ENCODE measurements around the gene PARVB.

The PARVB gene

GRCh38 chr22:44137415-44137814 lies 113.3 kb downstream of the PARVB start:
- DNase-seq = no peak

DNA sequence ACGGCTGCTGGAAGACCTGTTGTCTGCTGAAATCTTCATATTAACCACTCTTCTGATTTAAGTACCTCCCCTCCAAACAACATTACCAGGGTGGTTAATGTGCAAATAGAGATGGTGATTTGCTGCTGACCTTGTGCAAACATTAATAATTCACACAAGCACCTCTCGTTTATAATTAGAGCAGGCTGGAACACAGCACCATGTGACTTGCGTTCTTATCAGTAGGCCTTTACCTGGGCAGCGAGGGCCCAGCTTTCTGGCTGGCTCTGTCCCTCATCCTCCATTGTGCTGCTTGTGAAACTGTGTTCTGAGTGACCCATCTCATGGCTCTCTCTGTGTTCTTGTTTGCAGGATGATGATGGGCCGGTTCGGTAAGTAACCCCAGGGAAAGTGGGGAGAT lies 115.7 kb downstream of the PARVB start:
- DNase-seq = no peak

GRCh38 chr22:44142421-44143104 lies 118.5 kb downstream of the PARVB start:
- no peak for DNase-seq

GRCh38 chr22:44143105-44143474 lies 119.0 kb downstream of the PARVB start:
- DNase-seq = no peak

DNA sequence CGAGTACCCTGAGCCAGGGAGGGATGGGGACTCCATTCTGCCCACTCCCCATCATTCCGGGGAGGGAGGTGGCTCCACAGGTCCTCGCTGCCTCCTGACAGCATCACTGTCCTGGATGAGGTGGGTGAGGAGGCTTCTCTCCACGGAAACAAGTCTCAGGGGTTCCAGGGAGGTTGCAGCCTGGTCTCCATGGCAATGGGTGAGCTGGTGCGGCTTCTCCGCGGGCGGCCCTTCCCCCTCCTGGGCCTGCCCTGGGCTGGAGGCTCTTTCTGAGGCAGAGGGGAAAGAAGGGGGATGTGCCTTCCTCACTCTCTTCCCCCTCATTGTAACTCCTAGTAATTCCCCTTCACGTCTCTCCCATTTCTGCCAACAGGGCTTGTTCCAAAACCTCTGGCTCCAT lies 119.5 kb downstream of the PARVB start:
- no peak for DNase-seq

- no peak for DNase-seq
Measured at GRCh38 chr22:44144046-44144569, 120.0 kb downstream of the PARVB start.

GRCh38 chr22:44145544-44145943 lies 121.4 kb downstream of the PARVB start:
- DNase-seq = no peak

GRCh38 chr22:44146088-44146861 lies 122.2 kb downstream of the PARVB start:
- DNase-seq = no peak

DNA sequence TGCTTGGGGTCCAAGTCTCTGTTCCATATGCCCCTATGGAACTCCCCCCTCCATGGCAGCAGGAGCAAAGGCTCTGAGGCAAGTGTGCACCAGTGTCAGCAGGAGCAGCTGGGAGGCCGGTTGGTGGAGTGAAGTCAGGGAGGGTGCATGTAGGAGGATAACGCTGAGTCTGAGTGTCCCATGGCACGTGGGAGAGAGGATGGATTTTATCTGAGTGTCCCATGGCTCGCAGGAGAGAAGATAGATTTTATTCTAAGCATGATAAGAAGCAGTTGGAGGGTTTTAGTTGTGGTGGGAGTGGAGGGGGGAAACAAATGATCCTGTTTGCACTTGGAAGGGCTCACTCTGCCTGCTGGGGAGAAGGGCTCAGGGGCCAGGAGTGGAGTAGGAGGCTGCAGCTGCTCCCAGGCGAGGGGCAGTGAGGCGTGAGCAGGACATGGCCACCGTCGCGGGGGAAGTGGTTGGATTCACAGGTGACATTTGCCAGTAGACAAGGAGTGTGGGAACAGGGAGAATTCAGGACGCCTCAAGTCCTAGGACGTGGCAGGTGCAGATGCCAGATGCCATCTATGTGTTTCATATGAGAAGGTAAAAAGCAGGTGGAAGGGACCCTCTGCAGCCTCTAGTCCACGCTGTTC lies 123.0 kb downstream of the PARVB start:
- DNase-seq = no peak

DNA sequence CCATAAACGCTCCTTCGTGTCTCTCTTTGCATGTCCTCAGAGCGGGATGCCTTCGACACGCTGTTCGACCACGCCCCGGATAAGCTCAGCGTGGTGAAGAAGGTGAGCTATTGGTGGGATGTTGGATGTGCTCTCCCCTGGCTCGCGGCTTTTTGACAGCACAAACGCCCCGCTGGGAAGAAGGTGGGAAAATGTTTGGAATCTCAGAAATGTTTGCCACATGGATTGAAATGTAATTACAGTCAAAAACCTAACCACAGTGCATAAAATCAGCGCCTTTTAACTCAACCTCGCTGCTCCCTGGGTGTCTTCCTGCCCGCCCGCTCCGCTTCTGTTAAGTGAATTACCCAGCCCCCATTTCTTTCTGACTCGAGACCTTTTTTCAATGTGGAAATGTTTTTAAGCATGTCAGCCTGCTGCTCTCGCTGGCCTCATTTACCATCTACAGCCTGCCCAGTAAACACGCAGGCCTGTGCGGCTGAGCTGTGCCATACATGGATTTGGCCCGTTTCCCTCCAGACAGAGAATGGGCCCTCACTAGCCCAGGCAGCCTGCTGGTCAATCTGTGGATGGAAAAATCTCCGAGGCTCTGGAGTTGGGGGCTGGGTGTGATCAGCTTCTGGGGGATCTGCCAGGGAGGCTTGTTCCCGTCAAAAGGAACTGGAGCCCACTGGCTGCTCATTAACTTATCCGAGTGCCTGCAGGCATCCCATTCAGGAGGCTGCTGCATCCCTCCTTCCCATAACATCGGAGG lies 123.9 kb downstream of the PARVB start:
- DNase-seq = no peak

DNA sequence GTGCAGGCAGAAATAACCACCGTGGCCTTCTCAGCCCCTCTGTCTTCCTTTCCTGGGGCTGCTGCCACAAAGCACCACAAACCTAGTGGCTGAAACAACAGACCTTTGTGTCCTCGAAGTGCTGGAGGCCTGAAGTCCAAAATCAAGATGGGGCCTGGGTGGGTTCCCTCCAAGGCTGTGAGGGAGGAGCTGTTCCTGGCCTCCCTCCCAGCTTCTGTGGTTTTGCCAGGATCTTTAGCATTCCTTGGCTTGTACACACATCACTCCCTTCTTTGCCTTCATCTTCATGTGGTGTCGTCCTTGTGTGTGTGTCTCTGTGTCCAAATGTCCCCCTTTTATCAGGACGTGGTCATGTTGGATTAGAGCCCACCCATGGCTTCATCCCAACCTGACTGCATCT lies 127.6 kb downstream of the PARVB start:
- no peak for DNase-seq

DNA sequence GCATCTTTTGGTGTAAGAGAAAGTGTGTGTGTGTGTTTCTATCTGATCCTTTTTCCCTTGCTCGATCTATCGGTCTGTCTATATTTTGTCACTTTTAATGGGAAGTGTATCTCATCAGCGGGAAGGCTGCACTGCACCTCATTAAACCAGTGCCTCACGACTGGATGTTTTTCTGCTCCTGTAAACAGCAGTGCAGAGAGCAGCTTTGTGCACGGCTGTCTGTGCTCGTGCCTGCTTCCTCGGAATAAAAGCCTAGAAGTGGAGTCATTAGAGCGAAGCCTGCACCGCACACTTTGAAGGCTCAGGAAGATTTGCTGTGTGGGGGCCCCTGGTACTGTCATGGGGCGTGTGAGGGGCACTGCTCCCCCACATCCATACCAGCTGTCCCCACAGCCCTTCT lies 129.6 kb downstream of the PARVB start:
- no peak for DNase-seq

GRCh38 chr22:44154436-44154942 lies 130.4 kb downstream of the PARVB start:
- no peak for DNase-seq

DNA sequence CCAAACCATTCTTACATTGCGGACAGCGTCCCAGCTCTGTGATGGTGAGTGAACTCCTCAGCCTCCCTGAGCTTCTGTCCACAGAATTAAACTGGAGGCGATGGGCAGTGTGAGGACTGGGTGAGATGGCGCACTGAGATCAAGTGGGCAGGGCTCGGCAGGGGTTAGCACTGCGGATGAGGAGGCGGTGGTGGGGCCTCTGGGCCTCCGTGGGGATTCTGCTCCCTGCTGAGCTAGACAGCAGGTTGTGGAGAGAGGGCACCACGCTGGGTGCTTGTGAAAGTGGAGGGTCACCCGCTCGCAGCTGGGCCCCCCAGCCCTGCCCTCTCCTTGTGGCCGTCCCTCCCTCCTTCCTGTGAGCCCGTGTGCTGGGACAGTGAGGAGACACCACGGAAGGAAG lies 131.0 kb downstream of the PARVB start:
- DNase-seq = no peak

GRCh38 chr22:44157916-44158618 lies 134.0 kb downstream of the PARVB start:
- no peak for DNase-seq

DNA sequence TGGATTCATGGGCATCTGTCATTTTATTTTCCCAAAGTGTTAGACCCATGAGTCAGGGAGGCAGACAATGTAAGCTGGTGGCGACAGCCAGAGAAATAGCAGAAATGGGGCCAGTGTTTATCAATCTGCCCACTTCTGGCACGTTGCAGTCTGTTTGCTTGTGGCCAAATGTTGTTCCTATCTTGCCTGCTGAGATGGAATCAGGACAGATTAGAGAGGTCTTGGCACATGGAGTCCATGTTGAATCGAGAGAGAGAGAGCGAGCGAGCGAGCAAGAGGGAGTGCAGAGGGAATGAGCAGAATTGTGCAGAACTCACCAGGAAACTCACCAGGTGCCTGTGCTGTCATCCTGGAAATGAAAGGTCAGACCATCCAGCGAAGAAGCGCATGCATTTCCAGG lies 134.7 kb downstream of the PARVB start:
- no peak for DNase-seq

GRCh38 chr22:44159221-44159620 lies 135.1 kb downstream of the PARVB start:
- no peak for DNase-seq

GRCh38 chr22:44159811-44160210 lies 135.7 kb downstream of the PARVB start:
- DNase-seq = no peak

DNA sequence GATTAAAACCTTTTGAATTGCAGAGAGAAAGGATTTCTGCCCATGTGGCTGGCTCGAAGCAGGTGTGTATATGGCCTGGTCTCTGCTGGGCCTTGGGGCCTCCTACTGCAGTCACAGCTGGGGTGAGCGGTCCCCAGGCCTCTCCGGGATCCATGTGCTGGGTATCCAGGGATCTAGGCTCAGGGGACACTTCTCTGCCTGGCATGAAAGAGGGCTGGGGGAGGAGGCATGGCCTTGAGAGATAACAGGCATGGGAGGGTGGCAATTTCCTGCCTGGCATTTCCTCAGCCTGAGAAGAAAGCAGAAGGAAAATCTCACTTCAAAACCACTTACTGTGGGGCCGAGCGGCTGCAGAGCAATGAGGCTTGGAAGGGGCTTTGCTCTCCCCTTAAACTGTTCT lies 136.3 kb downstream of the PARVB start:
- DNase-seq = no peak

DNA sequence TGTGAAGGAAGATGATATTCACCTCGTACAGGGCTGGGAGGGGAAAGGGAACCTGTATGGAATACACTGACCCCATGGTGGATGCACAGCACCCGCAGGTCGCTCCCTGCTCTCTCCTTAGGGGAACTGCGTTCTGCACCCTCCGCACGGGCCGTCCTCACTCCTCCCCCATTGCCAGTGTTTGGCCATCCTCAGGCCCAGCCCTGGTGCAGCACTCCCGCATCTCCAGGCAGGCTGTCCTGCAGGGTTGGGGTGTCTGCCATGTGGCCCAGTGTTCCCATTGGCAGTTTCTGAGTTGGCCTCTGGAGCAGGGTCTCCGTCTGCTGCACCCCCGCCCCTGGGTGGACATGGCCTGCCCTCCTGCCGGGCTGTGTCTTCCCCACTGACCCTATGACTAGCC lies 137.6 kb downstream of the PARVB start:
- DNase-seq = no peak

GRCh38 chr22:44162960-44163359 lies 138.9 kb downstream of the PARVB start:
- no peak for DNase-seq

GRCh38 chr22:44163536-44163935 lies 139.4 kb downstream of the PARVB start:
- DNase-seq = no peak
